T1000 (cell line): ENCODE measurements around the gene CABLES1.

Experiments
- DNase-seq: peaks from one replicate; lab custom pipeline; 2025; ENCODE audit warnings: mixed read lengths; lab: John Stamatoyannopoulos, UW

Gene CABLES1

DNA sequence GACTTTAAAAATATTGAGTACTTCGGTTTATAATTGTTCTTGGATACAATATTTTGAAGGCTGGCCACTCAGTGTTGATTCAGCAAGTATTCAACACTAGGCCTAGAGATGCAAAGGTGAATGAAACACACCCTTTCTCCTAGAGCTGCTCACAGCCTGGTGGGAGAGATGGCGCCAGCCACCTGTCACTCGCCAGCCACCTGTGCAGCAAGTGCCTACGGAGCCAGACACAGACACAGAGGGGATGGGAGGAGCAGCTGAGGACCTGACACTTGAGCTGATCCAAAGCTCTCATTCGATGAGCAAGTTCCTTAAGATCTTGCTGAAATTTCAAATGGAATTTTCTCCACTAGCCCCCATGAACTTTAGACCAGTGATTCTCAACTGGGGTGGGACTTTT lies 166.7 kb downstream of the CABLES1 start:
- no peak for DNase-seq

DNA sequence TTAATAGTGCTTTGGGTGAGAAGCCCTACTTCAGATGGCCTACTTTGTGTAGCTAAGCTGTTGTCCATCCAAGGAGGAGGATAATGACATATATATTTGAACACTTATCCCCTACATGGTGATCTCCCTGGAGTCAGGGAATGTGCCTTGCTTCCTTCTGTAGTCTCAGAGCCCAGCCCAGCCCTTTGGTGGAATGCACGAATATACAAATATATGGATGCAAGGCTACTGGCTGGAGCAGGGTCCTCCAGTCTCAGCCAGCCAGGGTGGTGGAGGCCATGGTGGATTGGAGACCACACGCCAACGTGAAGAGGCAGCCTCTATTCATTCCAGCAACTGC lies 167.2 kb downstream of the CABLES1 start:
- DNase-seq: no peak

- no peak for DNase-seq
Observed at GRCh38 chr18:23302851-23303527, 167.7 kb downstream of the CABLES1 start.

DNA sequence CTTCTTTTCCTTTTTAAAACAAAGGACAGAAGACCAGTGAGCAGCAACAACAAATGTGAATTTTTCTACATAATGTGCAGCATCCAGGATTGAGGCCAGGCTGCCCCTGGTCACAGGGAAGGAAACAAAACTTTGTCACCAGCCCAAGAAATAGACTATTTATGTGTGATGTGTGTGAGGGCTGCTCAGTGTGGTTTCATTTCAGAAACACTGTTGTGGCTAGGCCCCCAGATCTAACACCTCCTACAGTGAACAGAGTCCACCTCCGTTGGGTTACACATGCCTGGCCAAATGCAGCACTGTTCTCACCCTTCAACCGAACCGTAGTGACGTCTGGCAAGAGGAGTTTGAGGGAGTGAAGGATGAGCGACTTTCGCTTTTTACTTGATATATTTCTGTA lies 171.5 kb downstream of the CABLES1 start:
- no peak for DNase-seq

GRCh38 chr18:23307567-23308295 lies 172.4 kb downstream of the CABLES1 start:
- peak; percentile 24 for DNase-seq
